Ascending aorta (tissue), 2 donors: ENCODE data around the gene INAFM2. TPM values are rescaled to one million over a fixed set of nuclear protein-coding genes. Genes with fewer than 3 reads are reported as not detected.

Experiments
- DNase-seq, 2 donors: peaks; one replicate each; pipeline ENCODE4 v3.0.0-alpha.2; 2019; ENCODE audit warnings: low spot score in 2 of 2
- H3K27ac ChIP-seq, 2 donors: fragments of 200-600 bp; sonication (generic); one replicate each; pipeline ENCODE4 v1.5.1; 2016 to 2017; ENCODE audit warnings: mild to moderate bottlenecking in 1 of 2
- H3K27me3 ChIP-seq: fragments of 200-600 bp; sonication (generic); one replicate; pipeline ENCODE4 v1.5.1; 2017
- H3K36me3 ChIP-seq, 2 donors: fragments of 200-600 bp; sonication (generic); one replicate each; pipeline ENCODE4 v1.5.1; 2016
- H3K4me1 ChIP-seq, 2 donors: fragments of 200-600 bp; sonication (generic); one replicate each; pipeline ENCODE4 v1.5.1; 2016 to 2017; ENCODE audit warnings: mild to moderate bottlenecking in 1 of 2
- H3K4me3 ChIP-seq, 2 donors: fragments of 200-600 bp; sonication (generic); one replicate each; pipeline ENCODE4 v1.5.1; 2016 to 2017; ENCODE audit warnings: mild to moderate bottlenecking in 1 of 2
- H3K9me3 ChIP-seq, 2 donors: fragments of 200-600 bp; sonication (generic); one replicate each; pipeline ENCODE4 v1.5.1; 2016
- CTCF ChIP-seq, 3 experiments: fragments of 200-600 bp in 2 of 3; fragments of 450-650 bp in 1 of 3; sonication (generic) in 2 of 3; IDR thresholded peaks; one replicate each; pipeline ENCODE4 v1.5.1; 2016 to 2019; ENCODE audit warnings: antibody characterized with exemption in 3 of 3, mild to moderate bottlenecking in 1 of 3, moderate library complexity in 1 of 3
- intact Hi-C: fragments of 100-400 bp; cut with DNase I; formaldehyde crosslinking; loops from one replicate; pipeline ENCODE4 v1.15.1; 2023
- total RNA-seq: library from RNA; depleted of rRNA; stranded (reverse); fragments of >200 nt; gene quantifications from one replicate; pipeline ENCODE4 v1.1.0, GENCODE V29; 2016

INAFM2 gene
- total RNA-seq, 1 donor from 2014 or later = 69.8 TPM

GRCh38 chr15:40335938-40336743, 12.6 kb downstream of the INAFM2 start:
- Histone ChIP-seq H3K36me3 (peaks cover 4 to 7% of the 10 kb centered on the region in 2 donors), H3K9me3 (no peaks in the 10 kb centered on the region), H3K4me1 (peaks cover 50 to 85% of the 10 kb centered on the region in 2 donors), H3K4me3 (no peak overlapping the region), H3K27ac (peak overlapping the region; percentile 98 to 99), H3K27me3 (no peaks in the 10 kb centered on the region)
- intact Hi-C loops = loop anchor here (1.0 to 5.0 kb wide), 2 partner anchors 12 to 234 kb away; no protein-coding TSS in a partner anchor
- no peak for DNase-seq
- TF ChIP-seq CTCF (IDR thresholded peaks at IDR 0.05) = no peak

GRCh38 chr15:40336744-40337122, 13.2 kb downstream of the INAFM2 start:
- TF ChIP-seq CTCF (IDR thresholded peaks at IDR 0.05) = peak in 1 of 3 experiments; percentile 17
- Histone ChIP-seq H3K27ac (peak overlapping the region; percentile 98 to 99), H3K9me3 (no peaks in the 10 kb centered on the region), H3K27me3 (no peaks in the 10 kb centered on the region), H3K4me3 (peak overlapping the region in 1 of 2 donors; percentile 40), H3K4me1 (peaks cover 56 to 90% of the 10 kb centered on the region in 2 donors), H3K36me3 (peaks cover 4 to 7% of the 10 kb centered on the region in 2 donors)
- DNase-seq = no peak
- intact Hi-C loops = loop anchor here (1.0 to 5.0 kb wide), 2 partner anchors 12 to 234 kb away; no protein-coding TSS in a partner anchor

GRCh38 chr15:40337597-40337996, 14.1 kb downstream of the INAFM2 start:
- peak overlapping the region; percentile 98 to 99 for H3K27ac ChIP-seq
- no peaks in the 10 kb centered on the region for H3K27me3 ChIP-seq
- H3K4me3 ChIP-seq = peak overlapping the region; percentile 24 to 40
- H3K9me3 ChIP-seq = no peaks in the 10 kb centered on the region
- peaks cover 0 to 4% of the 10 kb centered on the region in 2 donors for H3K36me3 ChIP-seq
- intact Hi-C loops = loop anchor here (5.0 kb wide), 1 partner anchor 235 kb away; no protein-coding TSS in a partner anchor
- H3K4me1 ChIP-seq = peaks cover 60 to 94% of the 10 kb centered on the region in 2 donors
- DNase-seq = no peak
- TF ChIP-seq CTCF (IDR thresholded peaks at IDR 0.05) = no peak

- peak; percentile 56 to 77 (median 68) for TF ChIP-seq CTCF (IDR thresholded peaks at IDR 0.05)
- intact Hi-C loops = loop anchor here (5.0 kb wide), 1 partner anchor 236 kb away; no protein-coding TSS in a partner anchor
- no peaks in the 10 kb centered on the region for H3K9me3 ChIP-seq
- peak overlapping the region; percentile 98 to 99 for H3K27ac ChIP-seq
- no peaks in the 10 kb centered on the region for H3K27me3 ChIP-seq
- DNase-seq = peak in 1 of 2 donors; percentile 89
- H3K36me3 ChIP-seq = peaks cover 0 to 4% of the 10 kb centered on the region in 2 donors
- peak overlapping the region; percentile 24 to 40 for H3K4me3 ChIP-seq
- peaks cover 62 to 95% of the 10 kb centered on the region in 2 donors for H3K4me1 ChIP-seq
Observed at GRCh38 chr15:40338041-40338657, 14.7 kb downstream of the INAFM2 start.

GRCh38 chr15:40338921-40339620, 15.6 kb downstream of the INAFM2 start:
- Histone ChIP-seq H3K4me3 (peak overlapping the region; percentile 40 to 47), H3K27me3 (no peaks in the 10 kb centered on the region), H3K9me3 (no peaks in the 10 kb centered on the region), H3K4me1 (peaks cover 62 to 95% of the 10 kb centered on the region in 2 donors), H3K36me3 (peaks cover 0 to 4% of the 10 kb centered on the region in 2 donors), H3K27ac (peak overlapping the region; percentile 98 to 99)
- DNase-seq = peak in 1 of 2 donors; percentile 91
- intact Hi-C loops = loop anchor here (5.0 kb wide), 1 partner anchor 237 kb away; no protein-coding TSS in a partner anchor
- no peak for TF ChIP-seq CTCF (IDR thresholded peaks at IDR 0.05)
